ENCODE data around the gene SLC25A26. TPM values are rescaled to one million over a fixed set of nuclear protein-coding genes. Genes with fewer than 3 reads are reported as not detected.

The SLC25A26 gene
- total and polyA plus RNA-seq, 9 donors: 17.3 to 32.3 (median 22.6) TPM

DNA sequence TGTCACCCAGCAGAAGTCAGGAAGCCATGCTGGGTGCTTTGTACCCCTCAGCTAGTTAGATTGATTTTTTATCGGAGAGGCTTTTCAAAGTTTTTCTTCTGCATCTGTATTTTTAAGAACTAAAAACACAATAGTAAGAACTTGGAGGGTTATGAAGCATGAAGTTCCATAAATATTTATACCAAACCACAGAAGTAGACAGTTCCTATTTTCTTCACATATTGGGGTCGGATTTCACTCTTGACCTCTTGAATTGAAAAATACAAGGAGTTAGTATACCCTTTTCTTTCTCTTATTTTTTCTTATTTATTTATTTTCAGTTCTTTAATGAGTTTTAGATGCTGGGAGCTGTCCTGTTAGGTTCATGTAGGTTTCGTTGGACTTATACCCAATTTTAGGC, 35.1 kb downstream of the SLC25A26 start:
- no peak for DNase-seq

DNA sequence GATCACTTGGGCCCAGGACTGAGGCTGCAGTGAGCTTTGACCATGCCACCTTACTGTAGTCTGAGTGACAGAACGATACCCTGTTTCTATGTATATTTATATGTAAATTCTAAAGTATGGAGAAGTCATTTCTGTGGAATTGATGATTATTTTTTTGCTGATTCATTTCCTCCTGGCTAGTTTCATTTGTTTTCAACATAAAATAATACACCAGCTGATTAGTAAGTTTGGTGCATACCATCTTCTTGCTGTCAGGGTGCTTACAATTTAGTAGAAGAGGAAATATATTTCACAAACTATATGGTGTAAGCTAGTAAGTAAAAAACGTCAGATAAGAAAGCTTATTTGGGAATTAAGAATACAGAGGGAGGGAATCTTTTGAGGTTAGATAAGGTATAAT, 36.0 kb downstream of the SLC25A26 start:
- intact Hi-C loops (cut with DNase I): loop anchor here in 2 of 4 donors (5.0 to 10.0 kb wide), 2 partner anchors 560 to 568 kb away; no protein-coding TSS in a partner anchor
- WGBS, 3 donors: 73 to 84% (median 80%) methylated on average over 2 of the region's 2 CpGs

More for the DNA sequence above, 35.1 kb downstream of the SLC25A26 start:
- 51 to 67% (median 58%) methylated on average over 3 of the region's 3 CpGs for WGBS, 3 donors
- TF ChIP-seq EP300 (IDR thresholded peaks at IDR 0.05) (no peak), POLR2A (IDR thresholded peaks at IDR 0.05) (no peak)
- TF ChIP-seq, protein P1, sequence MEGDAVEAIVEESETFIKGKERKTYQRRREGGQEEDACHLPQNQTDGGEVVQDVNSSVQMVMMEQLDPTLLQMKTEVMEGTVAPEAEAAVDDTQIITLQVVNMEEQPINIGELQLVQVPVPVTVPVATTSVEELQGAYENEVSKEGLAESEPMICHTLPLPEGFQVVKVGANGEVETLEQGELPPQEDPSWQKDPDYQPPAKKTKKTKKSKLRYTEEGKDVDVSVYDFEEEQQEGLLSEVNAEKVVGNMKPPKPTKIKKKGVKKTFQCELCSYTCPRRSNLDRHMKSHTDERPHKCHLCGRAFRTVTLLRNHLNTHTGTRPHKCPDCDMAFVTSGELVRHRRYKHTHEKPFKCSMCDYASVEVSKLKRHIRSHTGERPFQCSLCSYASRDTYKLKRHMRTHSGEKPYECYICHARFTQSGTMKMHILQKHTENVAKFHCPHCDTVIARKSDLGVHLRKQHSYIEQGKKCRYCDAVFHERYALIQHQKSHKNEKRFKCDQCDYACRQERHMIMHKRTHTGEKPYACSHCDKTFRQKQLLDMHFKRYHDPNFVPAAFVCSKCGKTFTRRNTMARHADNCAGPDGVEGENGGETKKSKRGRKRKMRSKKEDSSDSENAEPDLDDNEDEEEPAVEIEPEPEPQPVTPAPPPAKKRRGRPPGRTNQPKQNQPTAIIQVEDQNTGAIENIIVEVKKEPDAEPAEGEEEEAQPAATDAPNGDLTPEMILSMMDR (IDR thresholded peaks at IDR 0.05): no peak
- no peaks in the 10 kb centered on the region for H3K36me3 ChIP-seq
- H3K4me1 ChIP-seq (ENCODE audit: insufficient read depth): no peaks in the 10 kb centered on the region
- no peak overlapping the region for H3K4me3 ChIP-seq
- no peak overlapping the region for H3K27ac ChIP-seq
- no peaks in the 10 kb centered on the region for H3K9me3 ChIP-seq
- no peaks in the 10 kb centered on the region for H3K27me3 ChIP-seq
- intact Hi-C loops (cut with DNase I): loop anchor here in 2 of 4 donors (5.0 to 10.0 kb wide), 2 partner anchors 561 to 569 kb away; no protein-coding TSS in a partner anchor

DNA sequence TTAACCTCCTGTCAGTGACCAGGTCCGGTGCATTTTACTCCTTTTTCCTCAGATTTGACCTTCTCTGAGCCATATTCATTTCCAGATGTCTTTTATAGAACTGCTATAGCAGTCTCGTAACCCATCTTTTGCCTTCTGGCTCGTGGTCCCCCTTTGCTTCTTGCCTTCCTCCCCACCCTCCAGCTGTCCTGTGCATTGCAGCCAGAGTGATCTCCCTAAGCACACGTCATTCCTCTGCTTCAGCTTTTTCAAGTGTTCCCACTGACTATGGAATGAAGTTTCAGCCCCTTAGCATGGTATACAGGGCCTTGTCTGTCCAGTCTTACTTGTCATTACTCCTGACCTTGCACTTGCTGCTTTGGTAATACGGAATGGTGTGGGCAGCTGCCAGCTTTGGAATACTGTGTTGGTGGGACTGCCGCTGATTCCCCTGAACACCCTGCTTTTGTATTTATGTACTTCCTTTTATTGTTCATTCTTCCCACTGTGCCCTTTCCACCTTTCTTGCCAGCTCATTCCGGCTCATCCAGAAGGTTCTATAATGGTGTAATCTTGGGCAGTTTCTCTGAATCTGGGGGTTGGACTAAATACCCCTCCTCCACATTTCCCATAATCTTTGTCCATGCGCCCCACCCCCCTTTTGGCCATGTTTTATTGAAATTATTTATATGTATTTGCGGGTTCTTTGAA, 38.9 kb downstream of the SLC25A26 start:
- Histone ChIP-seq H3K27ac (no peak overlapping the region), H3K4me1 (ENCODE audit: insufficient read depth) (no peaks in the 10 kb centered on the region), H3K27me3 (no peaks in the 10 kb centered on the region), H3K4me3 (no peak overlapping the region), H3K9me3 (no peaks in the 10 kb centered on the region), H3K36me3 (no peaks in the 10 kb centered on the region)
- intact Hi-C loops (cut with DNase I): loop anchor here in 2 of 4 donors (5.0 to 10.0 kb wide), 2 partner anchors 558 to 565 kb away; no protein-coding TSS in a partner anchor
- WGBS, 3 donors: 82 to 89% (median 88%) methylated on average over 9 of the region's 9 CpGs
- TF ChIP-seq EP300 (IDR thresholded peaks at IDR 0.05): no peak
- TF ChIP-seq POLR2A (IDR thresholded peaks at IDR 0.05): no peak
- TF ChIP-seq, protein P1 (IDR thresholded peaks at IDR 0.05): no peak
- no peak for DNase-seq

More for the DNA sequence above, 36.0 kb downstream of the SLC25A26 start:
- Histone ChIP-seq H3K27ac (no peak overlapping the region), H3K9me3 (no peaks in the 10 kb centered on the region), H3K4me1 (ENCODE audit: insufficient read depth) (no peaks in the 10 kb centered on the region), H3K36me3 (no peaks in the 10 kb centered on the region), H3K27me3 (no peaks in the 10 kb centered on the region), H3K4me3 (no peak overlapping the region)
- TF ChIP-seq POLR2A (IDR thresholded peaks at IDR 0.05) (no peak), EP300 (IDR thresholded peaks at IDR 0.05) (no peak)
- TF ChIP-seq, protein P1 (IDR thresholded peaks at IDR 0.05): no peak
- no peak for DNase-seq

DNA sequence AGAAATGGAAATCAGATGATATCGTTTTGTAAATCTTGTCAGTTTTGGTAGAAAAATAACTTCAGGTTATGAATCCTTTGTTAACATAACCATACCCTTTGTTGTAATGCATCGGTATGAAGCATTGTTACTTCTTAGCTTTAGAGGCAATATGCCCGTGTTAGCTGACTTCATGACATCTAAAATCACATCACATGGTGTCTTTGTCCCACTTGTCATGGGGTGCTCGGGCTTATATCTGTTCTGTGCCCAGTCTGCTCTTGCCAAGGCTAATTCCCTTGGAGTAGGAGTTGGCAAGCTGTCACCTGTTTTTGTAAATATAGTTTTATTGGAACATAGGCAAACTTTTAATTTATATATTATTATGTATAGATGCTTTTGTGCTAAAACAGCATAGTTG, 39.6 kb downstream of the SLC25A26 start:
- Histone ChIP-seq H3K27ac (no peak overlapping the region), H3K4me3 (no peak overlapping the region), H3K9me3 (no peaks in the 10 kb centered on the region), H3K4me1 (ENCODE audit: insufficient read depth) (no peaks in the 10 kb centered on the region), H3K36me3 (no peaks in the 10 kb centered on the region), H3K27me3 (no peaks in the 10 kb centered on the region)
- intact Hi-C loops (cut with DNase I): no loop called here
- TF ChIP-seq, protein P1 (IDR thresholded peaks at IDR 0.05): no peak
- TF ChIP-seq EP300 (IDR thresholded peaks at IDR 0.05) (no peak), POLR2A (IDR thresholded peaks at IDR 0.05) (no peak)
- WGBS, 3 donors: 93 to 95% (median 93%) methylated on average over 4 of the region's 4 CpGs
- DNase-seq: no peak
